Activated T-cell treated with anti-CD3 and anti-CD28 coated beads for 24 hours (primary cell): Measurements from ENCODE around the gene NBAS.

Experiments
- DNase-seq: peaks from one replicate; pipeline ENCODE4 v3.0.0-alpha.2; 2020; ENCODE audit warnings: low read depth

Gene NBAS

DNA sequence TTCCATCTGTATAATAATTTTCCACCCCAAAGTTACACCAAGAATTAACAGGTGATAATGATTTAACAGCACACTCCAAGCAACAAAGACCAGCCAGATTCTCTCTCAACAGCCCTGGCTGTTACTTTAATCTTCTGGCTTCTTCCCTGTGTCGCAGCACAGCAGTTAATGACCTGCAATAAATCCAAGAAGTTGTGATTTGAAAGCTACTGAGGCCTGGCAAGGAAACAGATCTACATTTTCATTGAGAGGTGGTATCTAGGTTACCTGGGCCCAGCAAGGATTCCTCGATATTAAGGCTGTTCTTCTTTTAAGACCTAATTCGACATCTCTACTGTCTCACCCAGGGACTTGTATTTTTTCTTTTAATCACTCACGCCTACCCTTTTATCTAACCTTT is 433.8 kb downstream of the NBAS start:
- DNase-seq, result no peak

DNA sequence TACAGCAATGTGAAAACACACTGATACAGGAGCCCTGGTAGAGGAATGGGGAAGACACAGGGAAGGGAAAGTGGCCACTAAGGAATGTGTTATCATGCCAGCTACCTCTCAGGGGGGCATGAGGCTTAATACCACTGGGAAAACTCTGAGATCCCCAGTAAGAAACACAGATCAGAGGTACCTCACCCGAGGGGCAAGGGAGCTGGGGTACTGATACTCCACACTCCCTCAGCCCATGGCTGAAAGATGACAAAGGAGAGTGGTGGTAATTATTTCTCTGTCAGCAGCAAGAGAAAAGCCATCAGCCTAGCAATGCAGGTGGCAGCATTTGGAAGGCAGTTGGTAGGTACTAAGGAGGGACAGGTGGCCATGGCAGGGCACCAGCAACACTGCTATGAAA is 434.8 kb downstream of the NBAS start:
- no peak for DNase-seq

GRCh38 chr2:15122915-15123314 is 438.2 kb downstream of the NBAS start:
- no peak for DNase-seq

- DNase-seq, result no peak
Observed at GRCh38 chr2:15120631-15121030, 440.5 kb downstream of the NBAS start.

GRCh38 chr2:15119722-15120175 is 441.4 kb downstream of the NBAS start:
- DNase-seq, result no peak

- no peak for DNase-seq
Observed at GRCh38 chr2:15117409-15118050, 443.6 kb downstream of the NBAS start.
